ENCODE data around the gene SCUBE3.

GRCh38 chr6:35247642-35248231, 34.0 kb downstream of the SCUBE3 start:
- TF ChIP-seq, protein P1, sequence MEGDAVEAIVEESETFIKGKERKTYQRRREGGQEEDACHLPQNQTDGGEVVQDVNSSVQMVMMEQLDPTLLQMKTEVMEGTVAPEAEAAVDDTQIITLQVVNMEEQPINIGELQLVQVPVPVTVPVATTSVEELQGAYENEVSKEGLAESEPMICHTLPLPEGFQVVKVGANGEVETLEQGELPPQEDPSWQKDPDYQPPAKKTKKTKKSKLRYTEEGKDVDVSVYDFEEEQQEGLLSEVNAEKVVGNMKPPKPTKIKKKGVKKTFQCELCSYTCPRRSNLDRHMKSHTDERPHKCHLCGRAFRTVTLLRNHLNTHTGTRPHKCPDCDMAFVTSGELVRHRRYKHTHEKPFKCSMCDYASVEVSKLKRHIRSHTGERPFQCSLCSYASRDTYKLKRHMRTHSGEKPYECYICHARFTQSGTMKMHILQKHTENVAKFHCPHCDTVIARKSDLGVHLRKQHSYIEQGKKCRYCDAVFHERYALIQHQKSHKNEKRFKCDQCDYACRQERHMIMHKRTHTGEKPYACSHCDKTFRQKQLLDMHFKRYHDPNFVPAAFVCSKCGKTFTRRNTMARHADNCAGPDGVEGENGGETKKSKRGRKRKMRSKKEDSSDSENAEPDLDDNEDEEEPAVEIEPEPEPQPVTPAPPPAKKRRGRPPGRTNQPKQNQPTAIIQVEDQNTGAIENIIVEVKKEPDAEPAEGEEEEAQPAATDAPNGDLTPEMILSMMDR (IDR thresholded peaks at IDR 0.05; ENCODE audit: insufficient read depth, low read length): no peak
- TF ChIP-seq, protein P2, sequence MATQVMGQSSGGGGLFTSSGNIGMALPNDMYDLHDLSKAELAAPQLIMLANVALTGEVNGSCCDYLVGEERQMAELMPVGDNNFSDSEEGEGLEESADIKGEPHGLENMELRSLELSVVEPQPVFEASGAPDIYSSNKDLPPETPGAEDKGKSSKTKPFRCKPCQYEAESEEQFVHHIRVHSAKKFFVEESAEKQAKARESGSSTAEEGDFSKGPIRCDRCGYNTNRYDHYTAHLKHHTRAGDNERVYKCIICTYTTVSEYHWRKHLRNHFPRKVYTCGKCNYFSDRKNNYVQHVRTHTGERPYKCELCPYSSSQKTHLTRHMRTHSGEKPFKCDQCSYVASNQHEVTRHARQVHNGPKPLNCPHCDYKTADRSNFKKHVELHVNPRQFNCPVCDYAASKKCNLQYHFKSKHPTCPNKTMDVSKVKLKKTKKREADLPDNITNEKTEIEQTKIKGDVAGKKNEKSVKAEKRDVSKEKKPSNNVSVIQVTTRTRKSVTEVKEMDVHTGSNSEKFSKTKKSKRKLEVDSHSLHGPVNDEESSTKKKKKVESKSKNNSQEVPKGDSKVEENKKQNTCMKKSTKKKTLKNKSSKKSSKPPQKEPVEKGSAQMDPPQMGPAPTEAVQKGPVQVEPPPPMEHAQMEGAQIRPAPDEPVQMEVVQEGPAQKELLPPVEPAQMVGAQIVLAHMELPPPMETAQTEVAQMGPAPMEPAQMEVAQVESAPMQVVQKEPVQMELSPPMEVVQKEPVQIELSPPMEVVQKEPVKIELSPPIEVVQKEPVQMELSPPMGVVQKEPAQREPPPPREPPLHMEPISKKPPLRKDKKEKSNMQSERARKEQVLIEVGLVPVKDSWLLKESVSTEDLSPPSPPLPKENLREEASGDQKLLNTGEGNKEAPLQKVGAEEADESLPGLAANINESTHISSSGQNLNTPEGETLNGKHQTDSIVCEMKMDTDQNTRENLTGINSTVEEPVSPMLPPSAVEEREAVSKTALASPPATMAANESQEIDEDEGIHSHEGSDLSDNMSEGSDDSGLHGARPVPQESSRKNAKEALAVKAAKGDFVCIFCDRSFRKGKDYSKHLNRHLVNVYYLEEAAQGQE (IDR thresholded peaks at IDR 0.05; ENCODE audit: insufficient replicate concordance, low read depth): no peak
- TF ChIP-seq POLR2AphosphoS5 (IDR thresholded peaks at IDR 0.05; ENCODE audit: low read depth): no peak
- no peak for TF ChIP-seq GABPA (IDR thresholded peaks at IDR 0.05; ENCODE audit: low read depth)

Data from HL-60 (cell line).